ENCODE measurements around the gene FGD6.
A peak's percentile ranks its signal among the peaks of the same experiment; 100 is the strongest.

The FGD6 gene

GRCh38 chr12:95083471-95083870 lies 133.8 kb downstream of the FGD6 start:
- no peak overlapping the region for H3K4me3 ChIP-seq (ENCODE audit: low read depth, low read length)
- TF ChIP-seq, protein P1, sequence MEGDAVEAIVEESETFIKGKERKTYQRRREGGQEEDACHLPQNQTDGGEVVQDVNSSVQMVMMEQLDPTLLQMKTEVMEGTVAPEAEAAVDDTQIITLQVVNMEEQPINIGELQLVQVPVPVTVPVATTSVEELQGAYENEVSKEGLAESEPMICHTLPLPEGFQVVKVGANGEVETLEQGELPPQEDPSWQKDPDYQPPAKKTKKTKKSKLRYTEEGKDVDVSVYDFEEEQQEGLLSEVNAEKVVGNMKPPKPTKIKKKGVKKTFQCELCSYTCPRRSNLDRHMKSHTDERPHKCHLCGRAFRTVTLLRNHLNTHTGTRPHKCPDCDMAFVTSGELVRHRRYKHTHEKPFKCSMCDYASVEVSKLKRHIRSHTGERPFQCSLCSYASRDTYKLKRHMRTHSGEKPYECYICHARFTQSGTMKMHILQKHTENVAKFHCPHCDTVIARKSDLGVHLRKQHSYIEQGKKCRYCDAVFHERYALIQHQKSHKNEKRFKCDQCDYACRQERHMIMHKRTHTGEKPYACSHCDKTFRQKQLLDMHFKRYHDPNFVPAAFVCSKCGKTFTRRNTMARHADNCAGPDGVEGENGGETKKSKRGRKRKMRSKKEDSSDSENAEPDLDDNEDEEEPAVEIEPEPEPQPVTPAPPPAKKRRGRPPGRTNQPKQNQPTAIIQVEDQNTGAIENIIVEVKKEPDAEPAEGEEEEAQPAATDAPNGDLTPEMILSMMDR (IDR thresholded peaks at IDR 0.05; ENCODE audit: low read depth, low read length), result no peak

- H3K4me3 ChIP-seq (ENCODE audit: low read depth, low read length), result no peak overlapping the region
- TF ChIP-seq, protein P1 (IDR thresholded peaks at IDR 0.05; ENCODE audit: low read depth, low read length), result no peak
These were observed 139.9 kb downstream of the FGD6 start for GRCh38 chr12:95077341-95077740.

- TF ChIP-seq, protein P1 (IDR thresholded peaks at IDR 0.05; ENCODE audit: low read depth, low read length), result no peak
- H3K4me3 ChIP-seq (ENCODE audit: low read depth, low read length), result no peak overlapping the region
These were observed 142.5 kb downstream of the FGD6 start for GRCh38 chr12:95074766-95075165.

DNA sequence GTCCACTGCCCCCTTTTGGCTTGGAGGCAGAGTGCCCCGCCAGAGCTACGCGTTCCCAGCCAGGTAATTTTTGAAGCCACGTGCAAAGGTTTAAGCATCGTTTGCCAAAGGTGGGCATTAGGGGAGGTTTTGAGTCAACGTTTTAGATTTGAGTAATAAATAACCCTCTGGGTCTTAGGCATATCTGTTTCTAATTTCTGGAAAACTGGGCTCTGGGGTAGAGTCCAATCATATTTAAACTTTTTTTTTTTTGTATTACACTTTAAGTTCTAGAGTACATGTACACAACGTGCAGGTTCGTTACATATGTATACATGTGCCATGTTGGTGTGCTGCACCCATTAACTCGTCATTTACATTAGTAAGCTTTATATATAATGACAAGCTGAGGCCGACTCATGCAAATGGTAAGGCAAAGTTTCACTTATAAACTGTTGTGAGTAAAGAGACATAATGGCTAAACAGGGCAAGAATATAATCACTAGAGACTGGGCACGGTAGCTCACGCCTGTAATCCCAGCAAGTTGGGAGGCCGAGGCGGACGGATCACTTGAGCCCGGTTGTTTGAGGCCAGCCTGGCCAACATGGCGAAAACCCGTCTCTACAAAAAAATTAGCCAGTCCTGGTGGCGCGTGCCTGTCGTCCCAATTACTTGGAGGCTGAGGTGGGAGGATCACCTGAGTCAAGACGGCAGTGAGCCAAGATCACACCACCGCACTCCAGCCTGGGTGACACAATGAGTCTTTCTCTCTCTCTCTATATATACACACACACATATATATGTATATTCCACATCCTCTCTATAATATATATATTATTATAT lies 143.4 kb downstream of the FGD6 start:
- TF ChIP-seq, protein P1 (IDR thresholded peaks at IDR 0.05; ENCODE audit: low read depth, low read length), result peak; percentile 88
- peak overlapping the region; percentile 82 for H3K4me3 ChIP-seq (ENCODE audit: low read depth, low read length)

GRCh38 chr12:95072900-95073697 lies 144.2 kb downstream of the FGD6 start, which contains the start of gene NR2C1:
NR2C1 (minus strand) TSS chr12:95073618; CDS start chr12:95067384, 6,234 bp downstream.
- H3K4me3 ChIP-seq (ENCODE audit: low read depth, low read length), result peak within 1 kb of the TSS; percentile 82
- TF ChIP-seq, protein P1 (IDR thresholded peaks at IDR 0.05; ENCODE audit: low read depth, low read length), result no peak

GRCh38 chr12:95070378-95070777 lies 146.9 kb downstream of the FGD6 start:
- TF ChIP-seq, protein P1 (IDR thresholded peaks at IDR 0.05; ENCODE audit: low read depth, low read length), result no peak
- no peak overlapping the region for H3K4me3 ChIP-seq (ENCODE audit: low read depth, low read length)

Measured in WI38 (cell line).